K562 (cell line): ENCODE results near the gene MARS1. TPM values are rescaled to one million over a fixed set of nuclear protein-coding genes. Genes with fewer than 3 reads are reported as not detected.

Experiments used
- ARID3A ChIP-seq: IDR thresholded peaks from 2 replicates; pipeline ENCODE4 v1.6.1; 2012; ENCODE audit warnings: low read depth, low read length, improper control_type of control experiment, borderline replicate concordance
- ETS2 ChIP-seq: IDR thresholded peaks from 2 replicates; pipeline ENCODE4 v1.6.1; 2016; ENCODE audit warnings: borderline replicate concordance, missing genetic modification characterization, mild to moderate bottlenecking, moderate library complexity, missing compliant biosample characterization; ENCODE audit not compliant: poor library complexity, severe bottlenecking
- FOXK2 ChIP-seq, 2 experiments: fragments of 450-650 bp; IDR thresholded peaks in 1 of 2; conservative IDR thresholded peaks in 1 of 2; 2 replicates each; pipeline ENCODE4 v1.6.1; 2016; ENCODE audit warnings: low read depth in 2 of 2, mild to moderate bottlenecking in 1 of 2
- GATAD2B ChIP-seq: fragments of 450-650 bp; IDR thresholded peaks from 2 replicates; pipeline ENCODE4 v1.6.1; 2017; ENCODE audit warnings: mild to moderate bottlenecking, borderline replicate concordance
- GTF2B ChIP-seq: IDR thresholded peaks from 2 replicates; pipeline ENCODE4 v1.6.1; 2011; ENCODE audit not compliant: insufficient read length; ENCODE audit errors: extremely low read depth
- MNT ChIP-seq, 2 experiments: fragments of 450-650 bp; conservative IDR thresholded peaks; 2 replicates each; pipeline ENCODE4 v1.6.1; 2017; ENCODE audit warnings: mild to moderate bottlenecking in 2 of 2, moderate library complexity in 2 of 2
- RAD21 ChIP-seq, 2 experiments: fragments of 250-450 bp in 1 of 2; fragments of 450-650 bp in 1 of 2; sonication (Bioruptor Pico) in 1 of 2; formaldehyde crosslinking in 1 of 2; IDR thresholded peaks in 1 of 2; conservative IDR thresholded peaks in 1 of 2; 2 replicates each; pipeline versions ENCODE4 v1.4.0 to v1.8.0; 2020 to 2022; ENCODE audit warnings: mild to moderate bottlenecking in 2 of 2, moderate library complexity in 1 of 2
- REST ChIP-seq, 2 experiments: fragments of 450-650 bp; formaldehyde crosslinking in 1 of 2; IDR thresholded peaks; 2 replicates each; pipeline versions ENCODE4 v1.4.0 to v1.6.1; 2014 to 2020; ENCODE audit warnings: mild to moderate bottlenecking in 2 of 2, borderline replicate concordance in 1 of 2, low read depth in 1 of 2
- TAF15 ChIP-seq: fragments of 200-400 bp; formaldehyde crosslinking; IDR thresholded peaks from 2 replicates; pipeline ENCODE4 v1.6.1; 2017; ENCODE audit warnings: mild to moderate bottlenecking, low read depth, low read length, moderate library complexity
- ZNF551 ChIP-seq: fragments of 250-450 bp; sonication (Bioruptor Pico); IDR thresholded peaks from 2 replicates; pipeline ENCODE4 v1.5.0; 2021; ENCODE audit warnings: mild to moderate bottlenecking, moderate library complexity
- ZNF780A ChIP-seq: fragments of 250-450 bp; sonication (Bioruptor Pico); IDR thresholded peaks from 2 replicates; pipeline ENCODE4 v1.5.0; 2021; ENCODE audit warnings: mild to moderate bottlenecking
- polyA plus RNA-seq, 8 experiments: library from polyadenylated mRNA; depleted of rRNA in 4 of 8; stranded (reverse) in 5 of 8; unstranded in 3 of 8; fragments of >200 nt; fragmentation: Nextera tagmentation in 2 of 8; fragmentation: Illumina TruSeq in 1 of 8; extraction: Ambion mirVana in 2 of 8; extraction: Trizol in 1 of 8; gene quantifications; 2 replicates each; pipeline versions ENCODE4 v1.2.1 to v1.2.3, GENCODE V29; 2011 to 2014; ENCODE audit warnings: inconsistent platforms in 1 of 8, missing spikeins in 1 of 8
- total RNA-seq, 7 experiments: library from RNA; depleted of rRNA in 6 of 7; stranded (reverse); fragments of >200 nt in 6 of 7; fragmentation: Illumina TruSeq in 2 of 7; extraction: Trizol in 2 of 7; gene quantifications; 2 replicates each; pipeline versions ENCODE4 v1.2.1 to v1.2.3, GENCODE V29; 2011 to 2021; ENCODE audit warnings: low replicate concordance in 1 of 7

Gene MARS1
- total and polyA plus RNA-seq, 9 of the 15 experiments (the other 6 are each of a cell fraction or from before 2014, with no cell fraction given) = 117 to 382 (median 220) TPM

GRCh38 chr12:57520053-57520818, 32.4 kb downstream of the MARS1 start, which contains the start of gene DDIT3 (continued):
- TF ChIP-seq REST (IDR thresholded peaks at IDR 0.05; ENCODE audit: borderline replicate concordance) (no peak), REST (CRISPR knock-in tag; IDR thresholded peaks at IDR 0.05; ENCODE audit: low read depth) (peak; percentile 60; the same call in 1 of the 2 replicates), MNT (conservative IDR thresholded peaks at IDR 0.05) (peak; percentile 84 to 91), ZNF780A (CRISPR knock-in tag) (no peak; the same call in 1 of the 2 replicates), ETS2 (tag) (no peak), RAD21 (CRISPR knock-in tag; conservative IDR thresholded peaks at IDR 0.05 in 1 of 2, IDR thresholded peaks at IDR 0.05 in 1 of 2) (no peak), GTF2B (peak; percentile 54), ARID3A (no peak), GATAD2B (no peak), ZNF551 (CRISPR knock-in tag) (no peak), FOXK2 (conservative IDR thresholded peaks at IDR 0.05 in 1 of 2, IDR thresholded peaks at IDR 0.05 in 1 of 2; ENCODE audit: low read depth in 2 of 2) (no peak), TAF15 (no peak)
